Measurements from ENCODE around the gene MRTFB. TPM values are rescaled to one million over a fixed set of nuclear protein-coding genes. Genes with fewer than 3 reads are reported as not detected.

The MRTFB gene
- total and polyA plus RNA-seq, 2 of the 13 experiments (the other 11 are each of a cell fraction or from before 2014, with no cell fraction given) = 11.4 to 14.0 TPM

DNA sequence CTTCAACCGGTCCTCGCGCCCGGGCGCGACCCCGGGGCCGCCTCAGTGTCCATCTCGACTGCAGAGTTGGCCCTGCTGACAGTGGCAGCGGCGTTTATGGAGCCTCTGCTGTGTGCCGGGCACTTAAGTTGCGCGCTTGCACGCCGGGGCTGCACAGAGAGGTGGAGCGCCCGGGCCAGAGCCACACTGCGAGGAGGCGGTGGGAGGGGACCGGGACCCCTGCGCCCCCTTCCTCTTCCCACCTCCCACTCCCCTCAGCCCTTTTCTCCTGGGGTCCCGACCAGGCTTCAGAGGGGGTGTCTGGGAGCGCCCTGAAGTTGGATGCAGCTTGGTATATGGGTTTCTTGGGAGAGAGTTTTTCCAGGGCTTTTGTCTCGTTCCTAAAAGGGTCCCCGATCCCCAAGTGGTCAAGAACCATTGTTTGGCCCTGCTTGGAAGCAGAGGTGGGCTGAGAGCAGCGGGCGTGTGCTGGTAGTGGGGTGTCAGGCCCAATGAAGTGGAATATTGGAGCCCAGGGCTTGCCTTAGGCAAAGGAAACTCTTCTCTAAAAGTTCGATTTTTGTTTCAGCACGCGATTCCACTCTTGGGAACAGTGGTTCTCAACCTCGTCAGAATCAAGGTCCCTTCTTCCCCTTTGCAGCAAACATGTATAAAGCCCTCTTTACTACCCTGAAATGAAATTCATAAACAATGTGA lies 605 bp downstream of the MRTFB start (continued):
- TF ChIP-seq, protein P1, sequence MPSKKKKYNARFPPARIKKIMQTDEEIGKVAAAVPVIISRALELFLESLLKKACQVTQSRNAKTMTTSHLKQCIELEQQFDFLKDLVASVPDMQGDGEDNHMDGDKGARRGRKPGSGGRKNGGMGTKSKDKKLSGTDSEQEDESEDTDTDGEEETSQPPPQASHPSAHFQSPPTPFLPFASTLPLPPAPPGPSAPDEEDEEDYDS (CRISPR knock-in tag; IDR thresholded peaks at IDR 0.05) = no peak
- TF ChIP-seq SPEN (CRISPR knock-in tag; IDR thresholded peaks at IDR 0.05; ENCODE audit: low read depth) = no peak
- no peak for TF ChIP-seq ZNF124 (CRISPR knock-in tag; IDR thresholded peaks at IDR 0.05)
- TF ChIP-seq, protein P2, sequence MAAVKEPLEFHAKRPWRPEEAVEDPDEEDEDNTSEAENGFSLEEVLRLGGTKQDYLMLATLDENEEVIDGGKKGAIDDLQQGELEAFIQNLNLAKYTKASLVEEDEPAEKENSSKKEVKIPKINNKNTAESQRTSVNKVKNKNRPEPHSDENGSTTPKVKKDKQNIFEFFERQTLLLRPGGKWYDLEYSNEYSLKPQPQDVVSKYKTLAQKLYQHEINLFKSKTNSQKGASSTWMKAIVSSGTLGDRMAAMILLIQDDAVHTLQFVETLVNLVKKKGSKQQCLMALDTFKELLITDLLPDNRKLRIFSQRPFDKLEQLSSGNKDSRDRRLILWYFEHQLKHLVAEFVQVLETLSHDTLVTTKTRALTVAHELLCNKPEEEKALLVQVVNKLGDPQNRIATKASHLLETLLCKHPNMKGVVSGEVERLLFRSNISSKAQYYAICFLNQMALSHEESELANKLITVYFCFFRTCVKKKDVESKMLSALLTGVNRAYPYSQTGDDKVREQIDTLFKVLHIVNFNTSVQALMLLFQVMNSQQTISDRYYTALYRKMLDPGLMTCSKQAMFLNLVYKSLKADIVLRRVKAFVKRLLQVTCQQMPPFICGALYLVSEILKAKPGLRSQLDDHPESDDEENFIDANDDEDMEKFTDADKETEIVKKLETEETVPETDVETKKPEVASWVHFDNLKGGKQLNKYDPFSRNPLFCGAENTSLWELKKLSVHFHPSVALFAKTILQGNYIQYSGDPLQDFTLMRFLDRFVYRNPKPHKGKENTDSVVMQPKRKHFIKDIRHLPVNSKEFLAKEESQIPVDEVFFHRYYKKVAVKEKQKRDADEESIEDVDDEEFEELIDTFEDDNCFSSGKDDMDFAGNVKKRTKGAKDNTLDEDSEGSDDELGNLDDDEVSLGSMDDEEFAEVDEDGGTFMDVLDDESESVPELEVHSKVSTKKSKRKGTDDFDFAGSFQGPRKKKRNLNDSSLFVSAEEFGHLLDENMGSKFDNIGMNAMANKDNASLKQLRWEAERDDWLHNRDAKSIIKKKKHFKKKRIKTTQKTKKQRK (IDR thresholded peaks at IDR 0.05; ENCODE audit: low read length) = no peak
- TF ChIP-seq ZNF766 (CRISPR knock-in tag; IDR thresholded peaks at IDR 0.05; ENCODE audit: borderline replicate concordance) = no peak
- TF ChIP-seq SNAPC2 (CRISPR knock-in tag; IDR thresholded peaks at IDR 0.05) = no peak
- TF ChIP-seq, protein P3, sequence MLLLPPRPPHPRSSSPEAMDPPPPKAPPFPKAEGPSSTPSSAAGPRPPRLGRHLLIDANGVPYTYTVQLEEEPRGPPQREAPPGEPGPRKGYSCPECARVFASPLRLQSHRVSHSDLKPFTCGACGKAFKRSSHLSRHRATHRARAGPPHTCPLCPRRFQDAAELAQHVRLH (CRISPR knock-in tag; IDR thresholded peaks at IDR 0.05; ENCODE audit: borderline replicate concordance, low read depth) = peak; percentile 7; the same call in 1 of the 2 replicates
- TF ChIP-seq PHF8 (CRISPR knock-in tag; IDR thresholded peaks at IDR 0.05) = no peak; the same call in 1 of the 2 replicates
- TF ChIP-seq MLLT10 (CRISPR knock-in tag; IDR thresholded peaks at IDR 0.05) = no peak
- TF ChIP-seq ZNF777 (CRISPR knock-in tag; IDR thresholded peaks at IDR 0.05) = 0 out of 2 replicates have a peak, but pooled peaks have one; percentile 81
- TF ChIP-seq, protein P4, sequence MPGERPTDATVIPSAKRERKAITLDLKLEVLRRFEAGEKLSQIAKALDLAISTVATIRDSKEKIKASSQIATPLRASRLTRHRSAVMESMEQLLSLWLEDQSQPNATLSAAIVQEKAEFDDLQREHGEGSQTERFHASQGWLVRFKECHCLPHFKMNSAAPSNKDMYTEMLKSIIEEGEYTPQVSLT (CRISPR knock-in tag; IDR thresholded peaks at IDR 0.05; ENCODE audit: borderline replicate concordance, low read depth) = no peak
- TF ChIP-seq ZMYM3 (CRISPR knock-in tag; IDR thresholded peaks at IDR 0.05) = peak; percentile 82; the same call in 1 of the 2 replicates
- TF ChIP-seq ZNF678 (CRISPR knock-in tag; IDR thresholded peaks at IDR 0.05) = no peak
- TF ChIP-seq ZNF556 (CRISPR knock-in tag; IDR thresholded peaks at IDR 0.05; ENCODE audit: borderline replicate concordance) = no peak
- TF ChIP-seq MTA3 (CRISPR knock-in tag; IDR thresholded peaks at IDR 0.05) = no peak
- TF ChIP-seq ZNF501 (CRISPR knock-in tag; IDR thresholded peaks at IDR 0.05) = no peak
- peak; percentile 12 for TF ChIP-seq MED8 (CRISPR knock-in tag; IDR thresholded peaks at IDR 0.05; ENCODE audit: insufficient replicate concordance)
- TF ChIP-seq KLF15 (CRISPR knock-in tag; IDR thresholded peaks at IDR 0.05; ENCODE audit: borderline replicate concordance) = no peak
- TF ChIP-seq, protein P5, sequence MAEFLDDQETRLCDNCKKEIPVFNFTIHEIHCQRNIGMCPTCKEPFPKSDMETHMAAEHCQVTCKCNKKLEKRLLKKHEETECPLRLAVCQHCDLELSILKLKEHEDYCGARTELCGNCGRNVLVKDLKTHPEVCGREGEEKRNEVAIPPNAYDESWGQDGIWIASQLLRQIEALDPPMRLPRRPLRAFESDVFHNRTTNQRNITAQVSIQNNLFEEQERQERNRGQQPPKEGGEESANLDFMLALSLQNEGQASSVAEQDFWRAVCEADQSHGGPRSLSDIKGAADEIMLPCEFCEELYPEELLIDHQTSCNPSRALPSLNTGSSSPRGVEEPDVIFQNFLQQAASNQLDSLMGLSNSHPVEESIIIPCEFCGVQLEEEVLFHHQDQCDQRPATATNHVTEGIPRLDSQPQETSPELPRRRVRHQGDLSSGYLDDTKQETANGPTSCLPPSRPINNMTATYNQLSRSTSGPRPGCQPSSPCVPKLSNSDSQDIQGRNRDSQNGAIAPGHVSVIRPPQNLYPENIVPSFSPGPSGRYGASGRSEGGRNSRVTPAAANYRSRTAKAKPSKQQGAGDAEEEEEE (CRISPR knock-in tag; IDR thresholded peaks at IDR 0.05; ENCODE audit: borderline replicate concordance) = 0 out of 2 replicates have a peak, but pooled peaks have one; percentile 57
- no peak for TF ChIP-seq TBL1XR1 (IDR thresholded peaks at IDR 0.05; ENCODE audit: borderline replicate concordance, low read length, partially characterized antibody)

All from HepG2 (cell line).